HG02588 (cell line): ENCODE results near the gene TAF3.
"Not testable (repeated sequence)": the region's sequence is repeated elsewhere in the genome, so short reads cannot be mapped to it uniquely, and the experiment has no call there.

Experiments used
- ATAC-seq: cut with Tn5 transposase; IDR thresholded peaks from one replicate; pipeline ENCODE4 v1.9.1; 2021; ENCODE audit warnings: mild to moderate bottlenecking, moderate library complexity; ENCODE audit not compliant: unreplicated experiment

Gene TAF3

DNA sequence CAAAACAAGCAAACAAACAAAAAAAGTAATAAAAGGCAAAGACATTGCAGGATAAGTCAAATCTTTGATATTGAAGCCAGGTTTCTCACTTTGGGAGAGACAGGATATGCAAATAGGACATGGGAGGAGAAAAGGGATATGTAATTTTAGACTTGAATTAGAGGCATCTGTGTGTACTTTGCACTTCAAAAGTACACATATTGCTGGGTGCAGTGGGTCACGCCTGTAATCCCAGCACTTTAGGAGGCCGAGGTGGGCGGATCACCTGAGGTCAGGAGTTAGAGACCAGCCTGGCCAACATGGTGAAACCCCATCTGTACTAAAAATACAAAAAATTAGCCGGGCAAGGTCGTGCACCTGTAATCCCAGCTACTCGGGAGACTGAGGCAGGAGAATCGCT is 6.6 kb upstream of the TAF3 start:
- not testable (repeated sequence) for ATAC-seq

DNA sequence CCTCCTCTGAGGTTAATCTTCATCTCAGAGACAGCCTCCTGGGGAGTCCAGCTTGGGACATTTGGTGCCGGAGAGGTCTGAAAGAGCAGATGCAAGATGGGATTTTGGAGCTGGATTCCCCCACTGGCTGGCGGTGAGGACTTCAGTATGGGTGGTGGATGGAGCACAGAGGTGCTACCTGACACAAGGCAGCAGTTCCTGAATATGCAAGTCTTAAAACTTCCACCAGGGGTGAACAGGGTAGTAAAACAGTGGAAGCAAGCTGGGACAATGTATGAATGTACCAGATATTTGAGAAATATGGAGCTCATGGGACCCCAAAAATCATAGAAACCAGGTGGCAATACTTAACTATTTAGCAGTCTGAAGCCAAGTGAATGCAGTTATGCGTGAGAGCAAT is 4.8 kb upstream of the TAF3 start:
- ATAC-seq, result no peak

DNA sequence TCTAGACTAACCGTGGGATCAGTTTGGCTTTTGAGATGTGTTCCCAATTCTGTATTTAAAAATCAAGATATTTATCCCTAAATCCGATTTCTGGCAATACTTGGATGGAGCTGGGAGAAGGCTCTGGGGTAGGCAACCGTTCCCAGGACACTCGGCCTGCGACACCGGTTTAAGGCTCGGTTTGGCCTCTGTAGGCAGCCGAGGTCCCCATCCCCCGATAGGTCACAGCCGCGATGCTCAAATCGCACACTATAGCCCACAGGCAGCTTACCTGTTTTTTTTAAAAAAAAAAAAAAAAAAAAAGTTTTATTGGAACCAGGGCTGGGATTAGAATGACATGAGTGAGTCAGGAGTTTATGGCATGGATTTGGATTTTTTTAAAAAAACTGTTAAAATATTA is 729 bp upstream of the TAF3 start:
- ATAC-seq, result no peak

GRCh38 chr10:7817984-7818294 is 366 bp upstream of the TAF3 start:
- no peak for ATAC-seq

- ATAC-seq, result peak; percentile 34
Measured at GRCh38 chr10:7819121-7819460, 786 bp downstream of the TAF3 start.

DNA sequence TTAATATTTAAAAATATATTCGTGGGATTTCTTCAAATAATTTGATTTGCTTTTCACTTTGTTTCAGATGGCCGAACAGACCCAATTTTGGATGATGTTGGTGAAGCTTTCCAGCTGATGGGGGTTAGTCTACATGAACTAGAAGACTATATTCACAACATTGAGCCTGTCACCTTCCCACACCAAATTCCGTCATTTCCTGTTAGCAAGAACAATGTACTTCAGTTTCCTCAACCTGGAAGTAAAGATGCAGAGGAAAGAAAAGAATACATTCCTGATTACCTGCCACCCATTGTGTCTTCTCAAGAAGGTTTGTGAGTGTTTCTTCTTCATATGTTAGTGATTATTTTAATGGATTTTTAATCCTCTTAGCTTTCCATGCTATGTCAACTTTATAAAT is 5.9 kb downstream of the TAF3 start:
- ATAC-seq, result no peak

DNA sequence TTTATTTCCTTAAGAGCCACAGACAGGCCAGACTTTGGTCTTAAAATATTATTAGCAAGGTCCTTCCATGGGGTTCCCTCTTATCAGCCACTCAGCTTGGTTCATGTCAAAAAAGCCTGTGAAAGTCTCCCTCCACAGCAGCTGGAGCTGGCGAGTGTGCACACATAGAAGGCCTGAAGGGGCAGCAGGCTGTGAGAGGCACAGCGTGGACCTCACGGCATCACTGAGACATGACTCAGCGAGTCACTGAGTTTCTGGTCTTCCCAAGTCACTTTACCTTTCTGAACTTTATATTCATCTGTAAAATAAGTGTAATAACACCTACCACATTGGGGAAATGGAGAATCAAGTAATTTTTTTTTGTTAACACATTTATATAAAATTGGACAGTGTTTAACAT is 8.7 kb downstream of the TAF3 start:
- no peak for ATAC-seq

DNA sequence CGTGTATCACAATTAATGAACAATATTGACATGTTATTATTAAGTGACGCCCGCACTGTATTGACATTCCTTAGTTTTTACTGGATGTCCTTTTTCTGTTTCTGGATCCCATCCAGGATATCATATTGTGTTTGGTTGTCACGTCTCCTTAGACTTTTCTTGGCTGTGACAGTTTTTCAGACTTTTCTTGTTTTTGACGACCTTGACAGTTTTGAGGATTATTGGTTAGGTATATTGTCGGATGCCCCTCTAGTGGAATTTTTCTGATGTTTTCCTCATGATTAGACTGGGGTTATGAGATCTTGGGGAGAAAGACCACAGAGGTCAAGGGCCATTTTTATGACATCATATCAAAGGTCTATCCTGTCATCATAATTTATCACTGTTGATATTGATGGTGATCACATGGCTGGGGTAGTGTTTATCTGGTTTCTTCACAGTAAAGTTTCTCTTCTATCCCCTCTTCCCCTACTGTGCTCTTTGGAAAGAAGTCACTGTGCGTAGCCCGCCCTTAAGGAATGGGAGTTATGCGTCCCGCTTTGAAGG is 11.1 kb downstream of the TAF3 start:
- ATAC-seq, result no peak

GRCh38 chr10:7832060-7832459 is 13.8 kb downstream of the TAF3 start:
- ATAC-seq, result no peak

- no peak for ATAC-seq
Measured at GRCh38 chr10:7833210-7833609, 14.9 kb downstream of the TAF3 start.

DNA sequence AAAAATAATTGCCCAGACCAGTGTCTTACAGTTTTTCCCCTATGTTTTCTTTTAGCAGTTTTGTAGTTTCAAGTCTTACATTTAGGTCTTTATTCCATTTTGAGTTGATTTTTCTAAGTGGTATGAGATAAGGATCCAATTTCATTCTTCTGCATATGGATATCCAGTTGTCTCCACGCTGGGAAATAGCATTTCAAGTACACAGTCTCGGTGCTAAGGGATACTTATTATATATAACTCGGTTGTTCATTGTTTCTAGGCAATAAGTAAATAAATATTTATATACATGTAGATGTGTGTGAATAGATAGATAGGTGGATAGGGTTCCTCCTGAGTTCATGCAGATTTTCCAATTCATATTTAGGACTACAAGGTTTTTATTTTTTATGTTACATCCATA is 16.0 kb downstream of the TAF3 start:
- no peak for ATAC-seq

GRCh38 chr10:7836571-7836970 is 18.3 kb downstream of the TAF3 start:
- ATAC-seq, result no peak

DNA sequence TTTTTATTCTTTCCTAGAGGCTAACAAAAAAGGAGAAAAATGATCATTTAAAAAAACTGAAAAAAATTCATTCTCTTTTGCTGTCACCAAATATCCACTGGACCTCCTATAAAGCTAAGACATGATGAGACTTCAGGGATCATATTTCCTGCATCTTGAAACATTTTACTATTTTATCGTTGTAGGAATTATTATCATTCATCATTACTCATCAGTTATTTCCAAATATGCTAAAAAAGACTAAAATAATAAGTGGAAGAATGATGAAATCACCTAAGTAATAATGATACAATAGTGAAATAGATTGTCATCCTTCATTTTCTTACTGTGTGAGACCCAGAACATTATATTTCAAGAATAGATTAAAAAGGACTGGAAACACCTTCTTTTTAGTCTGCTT is 28.3 kb downstream of the TAF3 start:
- ATAC-seq, result no peak

DNA sequence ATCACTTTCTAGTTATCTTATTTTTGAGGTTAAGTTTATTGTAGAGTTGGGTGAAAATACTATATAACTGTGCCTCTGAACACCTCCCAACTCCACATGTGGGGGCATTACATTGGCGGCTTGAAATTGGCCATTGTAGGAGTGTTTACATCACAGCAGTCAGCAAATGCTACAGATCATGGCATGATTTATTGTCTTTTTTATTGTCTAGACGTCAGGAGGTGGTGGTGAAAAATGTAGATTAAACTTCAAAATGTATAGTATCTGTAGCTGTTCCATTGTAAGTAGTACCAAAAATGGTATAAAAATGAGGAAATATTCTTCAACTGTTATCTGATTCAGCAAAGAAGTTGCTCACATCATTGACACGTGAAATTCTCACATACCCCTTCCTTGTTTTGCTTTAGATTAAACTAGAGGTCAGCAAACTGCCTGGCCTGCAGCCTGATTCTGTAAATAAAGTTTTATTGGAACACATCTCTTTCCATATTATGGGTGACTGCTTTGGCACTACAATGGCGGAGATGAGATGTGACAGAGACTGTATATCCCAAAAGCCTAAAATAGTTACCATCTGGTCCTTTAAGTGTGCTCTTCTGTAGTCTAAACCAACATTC is 35.0 kb downstream of the TAF3 start:
- ATAC-seq, result no peak

- ATAC-seq, result no peak
Measured at GRCh38 chr10:7853890-7854289, 35.6 kb downstream of the TAF3 start.

DNA sequence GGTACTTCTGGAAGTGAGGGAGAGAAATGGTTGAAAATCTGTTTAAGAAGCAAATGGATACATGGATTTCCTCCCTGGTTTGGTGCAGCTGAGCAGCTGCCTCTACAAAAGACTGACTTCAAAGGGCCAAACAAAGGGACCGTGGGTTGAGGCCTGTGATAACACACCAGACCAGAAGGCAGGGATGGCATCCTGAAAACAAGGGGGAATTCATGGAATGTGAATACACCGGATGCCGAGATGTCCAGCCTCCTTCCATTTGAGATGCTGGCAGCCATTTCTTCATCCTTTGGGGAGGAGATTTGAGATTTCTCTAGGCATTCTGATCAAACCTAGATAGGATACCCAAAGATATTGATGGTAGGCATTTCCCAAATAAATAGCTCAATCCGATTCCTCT is 36.9 kb downstream of the TAF3 start:
- no peak for ATAC-seq

DNA sequence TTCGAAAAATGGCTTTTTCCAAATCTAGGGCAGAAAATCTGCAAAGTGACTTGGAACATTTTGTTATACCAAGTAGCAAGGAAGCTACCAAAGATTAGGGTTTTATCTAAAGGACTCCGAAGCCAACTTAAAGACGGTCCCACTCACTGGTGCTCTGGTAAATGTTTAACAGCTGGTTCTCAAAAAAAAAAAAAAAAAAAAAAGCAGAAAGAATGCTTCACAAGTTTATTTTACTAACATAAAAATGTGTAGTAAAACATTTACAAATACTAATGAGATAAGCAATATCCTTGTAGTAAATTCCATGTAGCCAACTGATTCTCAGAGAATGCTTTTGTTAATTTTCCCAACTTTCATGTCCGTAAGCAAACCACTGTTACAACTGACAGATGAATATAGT is 38.4 kb downstream of the TAF3 start:
- no peak for ATAC-seq

GRCh38 chr10:7857262-7857661 is 39.0 kb downstream of the TAF3 start:
- ATAC-seq, result no peak

- no peak for ATAC-seq
Measured at GRCh38 chr10:7861509-7862120, 43.3 kb downstream of the TAF3 start.

DNA sequence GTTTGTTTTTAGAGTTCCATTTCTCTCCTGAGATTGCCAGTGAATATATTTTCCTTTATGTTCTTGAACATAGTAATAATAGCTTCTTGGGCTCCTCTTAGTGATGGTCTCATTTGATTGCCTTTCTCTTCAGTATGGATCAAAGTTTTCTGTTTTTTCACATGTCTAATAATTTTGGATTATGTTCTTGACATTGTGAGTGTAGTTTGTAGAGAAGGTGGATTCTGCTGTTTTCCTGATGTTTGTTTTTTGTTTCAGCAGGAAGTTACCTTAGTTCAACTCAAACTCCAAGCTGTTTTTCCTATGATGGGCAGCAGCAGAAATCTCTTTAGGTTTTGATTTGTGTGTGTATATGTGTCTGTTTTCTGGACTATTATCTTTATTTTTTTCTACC is 43.8 kb downstream of the TAF3 start:
- ATAC-seq, result no peak

DNA sequence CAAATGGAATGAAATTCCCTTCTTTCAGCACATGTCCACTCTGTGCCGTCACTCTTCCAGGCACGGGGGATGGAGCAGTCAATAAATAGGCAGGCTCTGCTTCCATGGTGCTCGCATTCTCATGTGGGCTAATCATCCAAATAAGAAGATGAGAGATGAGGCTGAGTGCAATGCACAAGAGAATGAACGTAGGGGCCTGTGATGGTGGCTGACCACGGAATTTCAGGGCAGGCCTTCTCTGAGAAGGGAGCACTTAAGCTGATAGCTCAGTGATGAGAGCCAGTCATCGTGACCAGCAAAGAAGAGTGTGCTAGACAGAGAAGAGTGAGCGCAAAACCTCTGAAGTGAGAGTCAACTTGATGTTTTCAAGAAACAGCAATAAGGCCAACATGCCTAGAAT is 47.9 kb downstream of the TAF3 start:
- ATAC-seq, result no peak

DNA sequence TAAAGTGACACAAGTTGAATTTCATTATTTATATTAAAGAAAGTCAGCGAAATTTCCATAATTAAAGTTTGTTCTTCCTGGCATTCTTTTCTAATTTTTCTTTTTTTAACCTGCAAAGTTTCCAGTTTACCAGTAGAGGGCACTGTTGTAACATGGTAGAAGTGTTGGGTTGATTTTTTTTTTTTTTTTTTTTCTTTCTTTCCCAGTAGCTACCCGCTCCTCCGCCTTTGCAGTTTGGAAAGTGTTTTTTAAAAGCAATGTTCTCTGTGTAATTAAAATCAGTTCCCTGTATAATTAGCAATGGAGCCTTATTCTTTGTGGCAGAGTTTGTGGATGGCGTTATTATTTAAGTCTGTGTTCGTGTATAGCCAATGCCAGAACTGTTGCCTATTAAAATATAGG is 53.7 kb downstream of the TAF3 start:
- ATAC-seq, result no peak

DNA sequence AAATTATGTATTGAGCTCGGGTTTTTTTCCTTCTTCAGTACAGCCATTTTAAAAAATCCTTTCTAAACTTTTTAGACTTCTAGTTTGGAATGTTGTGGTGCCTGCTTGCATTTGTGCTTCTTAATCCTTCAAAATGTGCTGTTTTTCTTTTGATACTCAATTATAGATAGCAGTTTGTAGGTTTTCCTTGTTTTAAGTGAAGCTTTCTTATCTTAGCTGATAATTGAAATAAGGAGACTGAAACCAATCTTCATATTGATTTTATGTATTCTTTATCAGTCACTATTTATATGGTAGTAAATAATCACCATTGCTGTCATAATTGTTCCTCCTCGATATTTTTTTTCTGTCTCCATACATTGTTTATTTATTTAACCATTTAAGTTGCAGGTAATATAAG is 56.6 kb downstream of the TAF3 start:
- no peak for ATAC-seq
